ENCODE measurements around the gene DUSP1. TPM values are rescaled to one million over a fixed set of nuclear protein-coding genes. Genes with fewer than 3 reads are reported as not detected.

The DUSP1 gene
- total and polyA plus RNA-seq, 9 of the 15 experiments (the other 6 are each of a cell fraction or from before 2014, with no cell fraction given), result 2.1 to 14.2 (median 8.5) TPM

- in situ Hi-C loops (cut with MboI) (no loop called here), intact Hi-C loops (cut with micrococcal nuclease) (no loop called here)
- peak overlapping the region; percentile 68 for H3K4me2 ChIP-seq (ENCODE audit: insufficient read depth, low read length)
- peaks cover 59 to 62% of the 10 kb centered on the region in 2 experiments; a peak in 4 of 5 replicates for H3K4me1 ChIP-seq (replicated peaks in 1 of 2; ENCODE audit: control insufficient read depth in 2 of 2, insufficient read depth in 2 of 2, low read length in 2 of 2)
- peak overlapping the region; percentile 69; the same call in 1 of the 2 replicates for H2AFZ ChIP-seq (ENCODE audit: low read depth, low read length)
- ChIA-PET POLR2A (interaction anchor here (0.6 to 2.4 kb wide), 6 partner anchors 19 to 90 kb away, joined by 3 to 11 read pairs (median 3); partner anchors contain the start of gene DUSP1), CTCF (ENCODE audit: low intra/inter-chr PET ratio) (no interaction called here)
- DNase-seq (ENCODE audit: extremely low read depth in 1 of 4, low spot score in 3 of 4) (no peak), ATAC-seq (no peak), FAIRE-seq (no peak)
- H3K9me1 ChIP-seq (ENCODE audit: control insufficient read depth, insufficient read depth, low read length), result no peaks in the 10 kb centered on the region
- no peaks in the 10 kb centered on the region for H4K20me1 ChIP-seq (replicated peaks; ENCODE audit: control insufficient read depth, insufficient read depth, low read length)
- BruUV-seq (replicated peaks), result no TSS peak
- peak overlapping the region; percentile 53 to 57; a peak in 2 of 4 replicates for H3K9ac ChIP-seq (ENCODE audit: insufficient read depth in 1 of 2, low read depth in 2 of 2, low read length in 2 of 2)
- H3K27me3 ChIP-seq (ENCODE audit: control insufficient read depth in 2 of 2, insufficient read depth in 2 of 2, low read length in 2 of 2), result no peaks in the 10 kb centered on the region
- peaks cover 6% of the 10 kb centered on the region; the same call in 1 of the 3 replicates for H3K79me2 ChIP-seq (ENCODE audit: control insufficient read depth, insufficient read depth, low read length)
- no peak overlapping the region for H3K4me3 ChIP-seq
- no peaks in the 10 kb centered on the region; the same call in 1 of the 2 replicates for H3K9me3 ChIP-seq (replicated peaks; ENCODE audit: control insufficient read depth, insufficient read depth, low read depth, low read length)
- peak overlapping the region; percentile 67; the same call in 1 of the 3 replicates for H3K27ac ChIP-seq (ENCODE audit: extremely low read depth, low read depth, low read length)
- H3K36me3 ChIP-seq (ENCODE audit: control insufficient read depth, insufficient read depth, low read length), result no peaks in the 10 kb centered on the region; the same call in 2 of the 3 replicates
- 34% methylated on average over 3 of the region's 3 CpGs for WGBS (ENCODE audit: insufficient coverage, low coverage, missing lambda C conversion rate)
- TF ChIP-seq GABPB2 (CRISPR knock-in tag; conservative IDR thresholded peaks at IDR 0.05), result no peak
- 0 out of 2 replicates have a peak, but pooled peaks have one; percentile 22 for TF ChIP-seq ZBTB26 (CRISPR knock-in tag; IDR thresholded peaks at IDR 0.05)
- no peak for TF ChIP-seq MGA (IDR thresholded peaks at IDR 0.05)
- no peak for TF ChIP-seq MYC (IDR thresholded peaks at IDR 0.05; ENCODE audit: low read depth, low read length)
- TF ChIP-seq MYC (CRISPR knock-in tag; IDR thresholded peaks at IDR 0.05; ENCODE audit: borderline replicate concordance, low read depth), result no peak
- TF ChIP-seq GATAD2B (IDR thresholded peaks at IDR 0.05; ENCODE audit: borderline replicate concordance), result peak; percentile 43; the same call in 1 of the 2 replicates
- 0 out of 4 replicates have a peak, but pooled peaks of 1 of the 2 experiments have one; percentile 23 for TF ChIP-seq HDAC1 (IDR thresholded peaks at IDR 0.05)
- no peak for TF ChIP-seq ZNF124 (CRISPR knock-in tag; IDR thresholded peaks at IDR 0.05)
These were observed 34.2 kb upstream of the DUSP1 start for GRCh38 chr5:172805018-172805683.
